T-cell (primary cell): ENCODE results near the gene UROS. TPM values are rescaled to one million over a fixed set of nuclear protein-coding genes. Genes with fewer than 3 reads are reported as not detected.

Experiments used
- ATAC-seq, 4 experiments: fragments of 200-7000 bp in 3 of 4; fragments of 150-1000 bp in 1 of 4; cut with Tn5 transposase; replicated peaks in 1 of 4; 1 replicate in 3 of 4; 2 replicates in 1 of 4; pipeline ENCODE4 v1.10.0; 2021; ENCODE audit warnings: moderate library complexity in 3 of 4, mild to moderate bottlenecking in 2 of 4, moderate number of reproducible peaks in 1 of 4
- CTCF ChIA-PET, 2 donors: fragments of 300-600 bp; sonication (Branson Sonifier 250); formaldehyde crosslinking; loops; one replicate each; lab custom pipeline; 2022; ENCODE audit warnings: antibody characterized with exemption in 2 of 2; lab: Charles Lee
- POLR2A ChIA-PET, 2 donors: fragments of 300-600 bp; sonication (Branson Sonifier 250); formaldehyde crosslinking; loops; one replicate each; lab custom pipeline; 2022; ENCODE audit warnings: antibody characterized with exemption in 2 of 2; lab: Charles Lee
- DNase-seq, 35 experiments: peaks; one replicate each; pipeline versions ENCODE4 v3.0.0 to v3.0.0-alpha.2; 2013 to 2023
- H3K27ac ChIP-seq: one replicate; pipeline ENCODE4 v1.5.1; 2013; ENCODE audit warnings: low read length
- H3K27me3 ChIP-seq, 2 experiments: replicated peaks in 1 of 2; 1 replicate in 1 of 2; 2 replicates in 1 of 2; pipeline versions ENCODE4 v1.6.1 to v1.7.0; 2013; ENCODE audit warnings: low read length in 1 of 2, mixed read lengths in 1 of 2; ENCODE audit not compliant: control insufficient read depth in 2 of 2, insufficient read depth in 2 of 2; ENCODE audit errors: extremely low read depth in 1 of 2
- H3K36me3 ChIP-seq, 2 donors: 1 replicate in 1 of 2; 2 replicates in 1 of 2; pipeline versions ENCODE4 v1.6.1 to v1.7.0; 2013; ENCODE audit warnings: low read length in 1 of 2; ENCODE audit not compliant: control insufficient read depth in 2 of 2, insufficient read depth in 1 of 2; ENCODE audit errors: extremely low read depth in 1 of 2
- H3K4me1 ChIP-seq, 2 experiments: 1 replicate in 1 of 2; 2 replicates in 1 of 2; pipeline versions ENCODE4 v1.6.1 to v1.7.0; 2013; ENCODE audit warnings: low read length in 2 of 2, mixed read lengths in 1 of 2; ENCODE audit not compliant: insufficient read depth in 2 of 2, control insufficient read depth in 1 of 2; ENCODE audit errors: extremely low read depth in 1 of 2
- H3K4me3 ChIP-seq, 2 donors: 1 replicate in 1 of 2; 2 replicates in 1 of 2; pipeline versions ENCODE4 v1.5.1 to v1.7.0; 2013; ENCODE audit warnings: mild to moderate bottlenecking in 2 of 2, low read length in 1 of 2, moderate library complexity in 1 of 2; ENCODE audit not compliant: control insufficient read depth in 1 of 2; ENCODE audit errors: extremely low read depth in 1 of 2
- H3K9me3 ChIP-seq: 2 replicates; pipeline ENCODE4 v1.7.0; 2013
- H3K27ac Mint-ChIP-seq, 2 donors: one replicate each; pipeline ENCODE4 v1.8.0; 2020 to 2021; ENCODE audit warnings: mild to moderate bottlenecking in 2 of 2, mixed read lengths in 2 of 2
- H3K27me3 Mint-ChIP-seq, 2 donors: one replicate each; pipeline ENCODE4 v1.8.0; 2021 to 2022; ENCODE audit warnings: mixed read lengths in 2 of 2
- H3K36me3 Mint-ChIP-seq: one replicate; pipeline ENCODE4 v1.8.0; 2021; ENCODE audit warnings: mixed read lengths
- H3K4me1 Mint-ChIP-seq, 3 donors: one replicate each; pipeline ENCODE4 v1.8.0; 2020 to 2022; ENCODE audit warnings: mixed read lengths in 3 of 3, mild to moderate bottlenecking in 1 of 3
- H3K4me3 Mint-ChIP-seq, 3 donors: one replicate each; pipeline ENCODE4 v1.8.0; 2020 to 2022; ENCODE audit warnings: mild to moderate bottlenecking in 3 of 3, mixed read lengths in 3 of 3, moderate library complexity in 3 of 3
- H3K9me3 Mint-ChIP-seq, 3 donors: one replicate each; pipeline ENCODE4 v1.8.0; 2020 to 2022; ENCODE audit warnings: mixed read lengths in 3 of 3
- WGBS: methylation state at CpG from one replicate; pipeline ENCODE4 v1.1.5; 2013; ENCODE audit warnings: missing lambda C conversion rate; ENCODE audit not compliant: insufficient coverage; 5-methylcytosine and 5-hydroxymethylcytosine counted together
- total RNA-seq, 35 experiments: library from RNA in 6 of 35; stranded (reverse) in 6 of 35; fragments of 120-200 nt in 1 of 35; gene quantifications; one replicate each; pipeline versions ENCODE4 v1.2.1 to v1.2.4 and lab custom pipeline; 2013 to 2026

UROS gene
- total RNA-seq, 5 donors from 2014 or later (not counting 1 experiment from before 2014, with no cell fraction given), result 28.9 to 39.2 (median 35.5) TPM

GRCh38 chr10:125766511-125766910 is 56.5 kb downstream of the UROS start:
- no peak for ATAC-seq
- 100% methylated on average over 1 of the region's 4 CpGs for WGBS
- ChIA-PET POLR2A (no interaction called here), CTCF (no interaction called here)
- Mint-ChIP-seq H3K27ac (no peak overlapping the region), H3K36me3 (peaks cover 60% of the 10 kb centered on the region), H3K4me1 (no peaks in the 10 kb centered on the region), H3K27me3 (no peaks in the 10 kb centered on the region), H3K4me3 (no peak overlapping the region), H3K9me3 (no peaks in the 10 kb centered on the region)
- Histone ChIP-seq H3K9me3 (no peaks in the 10 kb centered on the region), H3K36me3 (peaks cover 16 to 44% of the 10 kb centered on the region in 2 donors), H3K27me3 (no peaks in the 10 kb centered on the region), H3K27ac (no peak overlapping the region), H3K4me1 (no peaks in the 10 kb centered on the region), H3K4me3 (no peak overlapping the region)
- DNase-seq, result no peak

GRCh38 chr10:125765835-125766234 is 57.2 kb downstream of the UROS start:
- WGBS, result 86% methylated on average over 1 of the region's 2 CpGs
- Histone ChIP-seq H3K4me3 (no peak overlapping the region), H3K4me1 (no peaks in the 10 kb centered on the region), H3K36me3 (peaks cover 16 to 50% of the 10 kb centered on the region in 2 donors), H3K9me3 (no peaks in the 10 kb centered on the region), H3K27ac (no peak overlapping the region), H3K27me3 (no peaks in the 10 kb centered on the region)
- ATAC-seq, result no peak
- POLR2A ChIA-PET, result no interaction called here
- Mint-ChIP-seq H3K27ac (no peak overlapping the region), H3K9me3 (no peaks in the 10 kb centered on the region), H3K27me3 (no peaks in the 10 kb centered on the region), H3K36me3 (peaks cover 64% of the 10 kb centered on the region), H3K4me1 (no peaks in the 10 kb centered on the region), H3K4me3 (no peak overlapping the region)
- no peak for DNase-seq
- CTCF ChIA-PET, result no interaction called here

- peaks cover 0 to 2% (median 0%) of the 10 kb centered on the region in 3 donors for H3K4me1 Mint-ChIP-seq
- H3K4me3 Mint-ChIP-seq, result no peak overlapping the region
- H3K36me3 Mint-ChIP-seq, result peaks cover 69% of the 10 kb centered on the region
- no peak for DNase-seq
- no peak for ATAC-seq
- H3K27ac Mint-ChIP-seq, result no peak overlapping the region
- no peak overlapping the region for H3K4me3 ChIP-seq
- WGBS, result 94% methylated on average over 14 of the region's 24 CpGs
- H3K9me3 ChIP-seq, result no peaks in the 10 kb centered on the region
- CTCF ChIA-PET, result no interaction called here
- no peak overlapping the region for H3K27ac ChIP-seq
- no peaks in the 10 kb centered on the region for H3K4me1 ChIP-seq
- H3K9me3 Mint-ChIP-seq, result no peaks in the 10 kb centered on the region
- POLR2A ChIA-PET, result no interaction called here
- H3K36me3 ChIP-seq, result peaks cover 9 to 72% of the 10 kb centered on the region in 2 donors
- H3K27me3 ChIP-seq, result no peaks in the 10 kb centered on the region
- H3K27me3 Mint-ChIP-seq, result no peaks in the 10 kb centered on the region
Measured at GRCh38 chr10:125762692-125763648, 60.1 kb downstream of the UROS start.

GRCh38 chr10:125761961-125762360 is 61.1 kb downstream of the UROS start:
- ChIA-PET POLR2A (no interaction called here), CTCF (no interaction called here)
- no peak for DNase-seq
- Mint-ChIP-seq H3K27ac (no peak overlapping the region), H3K36me3 (peaks cover 69% of the 10 kb centered on the region), H3K4me1 (peaks cover 0 to 5% (median 0%) of the 10 kb centered on the region in 3 donors), H3K4me3 (no peak overlapping the region), H3K9me3 (no peaks in the 10 kb centered on the region), H3K27me3 (no peaks in the 10 kb centered on the region)
- Histone ChIP-seq H3K4me1 (no peaks in the 10 kb centered on the region), H3K27me3 (no peaks in the 10 kb centered on the region), H3K27ac (no peak overlapping the region), H3K36me3 (peaks cover 9 to 78% of the 10 kb centered on the region in 2 donors), H3K9me3 (no peaks in the 10 kb centered on the region), H3K4me3 (no peak overlapping the region)
- ATAC-seq, result no peak
- 82% methylated on average over 1 of the region's 1 CpG for WGBS

- H3K4me1 ChIP-seq, result no peaks in the 10 kb centered on the region
- no peak overlapping the region for H3K4me3 ChIP-seq
- no peaks in the 10 kb centered on the region for H3K27me3 Mint-ChIP-seq
- H3K27ac ChIP-seq, result no peak overlapping the region
- WGBS, result no CpG with 5 or more reads among the region's 4 CpGs
- ATAC-seq (no peak), DNase-seq (no peak)
- H3K4me1 Mint-ChIP-seq, result peaks cover 2 to 10% (median 10%) of the 10 kb centered on the region in 3 donors
- H3K36me3 ChIP-seq, result peaks cover 3 to 81% of the 10 kb centered on the region in 2 donors
- H3K36me3 Mint-ChIP-seq, result peaks cover 67% of the 10 kb centered on the region
- H3K4me3 Mint-ChIP-seq, result no peak overlapping the region
- no peaks in the 10 kb centered on the region for H3K9me3 ChIP-seq
- H3K9me3 Mint-ChIP-seq, result no peaks in the 10 kb centered on the region
- ChIA-PET CTCF (no interaction called here), POLR2A (interaction anchor here in 1 of 2 donors (0.5 kb wide), 1 partner anchor 55 kb away, joined by 5 read pairs; no protein-coding TSS in a partner anchor)
- no peaks in the 10 kb centered on the region for H3K27me3 ChIP-seq
- no peak overlapping the region for H3K27ac Mint-ChIP-seq
Measured at GRCh38 chr10:125757742-125758141, 65.3 kb downstream of the UROS start.

- Mint-ChIP-seq H3K36me3 (peaks cover 69% of the 10 kb centered on the region), H3K9me3 (no peaks in the 10 kb centered on the region), H3K4me3 (no peak overlapping the region), H3K27me3 (no peaks in the 10 kb centered on the region), H3K27ac (no peak overlapping the region), H3K4me1 (peaks cover 2 to 10% (median 10%) of the 10 kb centered on the region in 3 donors)
- no peak for DNase-seq
- H3K27ac ChIP-seq, result no peak overlapping the region
- no peaks in the 10 kb centered on the region for H3K4me1 ChIP-seq
- H3K27me3 ChIP-seq, result no peaks in the 10 kb centered on the region
- ATAC-seq, result no peak
- no peaks in the 10 kb centered on the region for H3K9me3 ChIP-seq
- no CpG with 5 or more reads among the region's 5 CpGs for WGBS
- H3K36me3 ChIP-seq, result peaks cover 3 to 78% of the 10 kb centered on the region in 2 donors
- ChIA-PET CTCF (no interaction called here), POLR2A (no interaction called here)
- H3K4me3 ChIP-seq, result no peak overlapping the region
Measured at GRCh38 chr10:125756853-125757487, 66.1 kb downstream of the UROS start.
